Large intestine (tissue), 3 donors: Measurements from ENCODE around the gene ACP3. TPM values are rescaled to one million over a fixed set of nuclear protein-coding genes. Genes with fewer than 3 reads are reported as not detected.

Experiments used
- DNase-seq, 2 donors: peaks; one replicate each; pipeline versions ENCODE4 v3.0.0 to v3.0.0-alpha.2; 2013
- H3K27ac ChIP-seq: one replicate; pipeline ENCODE4 v1.5.1; 2013; ENCODE audit warnings: low read length
- H3K27me3 ChIP-seq: 2 replicates; pipeline ENCODE4 v1.6.1; 2013; ENCODE audit warnings: low read length; ENCODE audit not compliant: control insufficient read depth, insufficient read depth
- H3K36me3 ChIP-seq: 2 replicates; pipeline ENCODE4 v1.6.1; 2013; ENCODE audit warnings: low read length; ENCODE audit not compliant: control insufficient read depth, insufficient read depth
- H3K4me1 ChIP-seq: one replicate; pipeline ENCODE4 v1.6.1; 2013; ENCODE audit warnings: low read length; ENCODE audit not compliant: control insufficient read depth, insufficient read depth
- H3K4me3 ChIP-seq: one replicate; pipeline ENCODE4 v1.5.1; 2013; ENCODE audit warnings: low read length
- H3K9me3 ChIP-seq: one replicate; pipeline ENCODE4 v1.6.1; 2013; ENCODE audit warnings: mild to moderate bottlenecking, low read depth, low read length, moderate library complexity; ENCODE audit not compliant: control insufficient read depth
- WGBS: methylation state at CpG from one replicate; pipeline ENCODE4 v1.1.5; 2013; ENCODE audit warnings: low lambda C conversion rate; ENCODE audit not compliant: insufficient coverage; 5-methylcytosine and 5-hydroxymethylcytosine counted together
- polyA plus RNA-seq: library from polyadenylated mRNA; unstranded; fragments of 120-200 nt; gene quantifications from one replicate; pipeline ENCODE4 v1.2.1, GENCODE V29; 2013

Gene ACP3
- polyA plus RNA-seq, 1 donor = 0.64 TPM

DNA sequence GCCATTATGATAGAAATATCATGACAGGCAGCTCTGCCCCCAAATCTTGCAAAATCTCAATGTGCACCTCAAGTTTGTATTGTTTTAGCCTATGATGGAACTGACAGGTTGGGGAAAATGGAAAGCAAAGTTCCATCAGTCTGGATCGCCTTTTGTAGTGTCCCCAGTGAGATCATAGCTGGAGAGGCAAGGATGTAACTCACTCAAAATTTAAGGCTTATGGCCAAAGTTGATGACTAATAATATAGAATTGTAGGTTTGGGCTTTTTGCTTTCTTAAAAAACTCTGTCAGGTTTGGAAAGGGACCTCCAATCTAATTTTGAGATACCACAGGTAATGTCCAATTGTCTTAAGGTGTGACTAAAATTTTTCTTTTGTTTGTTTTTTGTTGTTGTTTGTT is 1.4 kb upstream of the ACP3 start:
- no peaks in the 10 kb centered on the region for H3K27me3 ChIP-seq
- H3K27ac ChIP-seq = no peak overlapping the region
- H3K4me1 ChIP-seq = peaks cover 11% of the 10 kb centered on the region
- no peaks in the 10 kb centered on the region for H3K36me3 ChIP-seq
- WGBS = 100% methylated on average over 1 of the region's 1 CpG
- H3K9me3 ChIP-seq = no peaks in the 10 kb centered on the region
- DNase-seq = no peak
- H3K4me3 ChIP-seq = no peak overlapping the region

DNA sequence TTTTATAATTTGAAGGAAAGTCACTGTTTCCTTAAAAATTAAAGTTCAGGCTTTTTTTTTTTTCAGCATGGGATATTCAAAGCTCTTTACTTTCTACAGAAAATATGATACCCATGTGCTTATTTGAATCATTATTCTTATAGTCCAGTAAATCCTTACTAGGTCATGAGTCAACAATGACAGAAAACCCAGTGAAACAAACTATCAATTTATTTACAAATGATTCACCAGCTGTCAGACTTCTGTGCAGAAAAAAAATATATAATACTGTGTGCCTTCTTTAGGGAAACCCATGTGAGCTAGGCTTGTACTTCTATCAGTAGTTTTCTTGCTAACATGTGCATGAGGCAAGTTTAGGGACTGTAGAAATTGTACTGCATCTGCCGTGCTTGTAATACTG is 1.2 kb downstream of the ACP3 start:
- Histone ChIP-seq H3K4me1 (peaks cover 8% of the 10 kb centered on the region), H3K4me3 (no peak overlapping the region), H3K36me3 (no peaks in the 10 kb centered on the region), H3K27me3 (no peaks in the 10 kb centered on the region), H3K9me3 (no peaks in the 10 kb centered on the region), H3K27ac (no peak overlapping the region)
- no CpG with 5 or more reads among the region's 1 CpG for WGBS
- DNase-seq = no peak

DNA sequence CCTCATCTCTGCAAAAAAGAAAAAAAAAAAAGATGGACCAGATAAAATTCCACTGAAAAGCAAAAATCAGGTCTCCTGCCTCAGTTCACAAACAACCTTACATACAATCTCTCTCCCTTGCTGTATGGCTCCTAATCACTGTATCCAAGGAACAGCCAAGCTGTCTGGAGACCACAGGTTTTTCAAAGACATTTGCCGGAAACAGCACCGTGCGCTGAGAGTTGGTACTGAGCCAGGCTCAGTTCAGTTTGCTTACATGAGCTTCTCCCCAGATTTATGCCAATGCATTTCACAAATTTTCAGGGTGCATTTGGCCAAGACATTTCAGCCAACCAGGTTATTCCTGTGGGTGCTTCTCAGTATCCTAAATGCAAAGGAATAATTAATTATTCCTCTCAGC is 4.1 kb downstream of the ACP3 start:
- peaks cover 8% of the 10 kb centered on the region for H3K4me1 ChIP-seq
- H3K27me3 ChIP-seq = no peaks in the 10 kb centered on the region
- no peaks in the 10 kb centered on the region for H3K9me3 ChIP-seq
- WGBS = no CpG with 5 or more reads among the region's 3 CpGs
- DNase-seq = no peak
- H3K36me3 ChIP-seq = no peaks in the 10 kb centered on the region
- H3K27ac ChIP-seq = no peak overlapping the region
- H3K4me3 ChIP-seq = no peak overlapping the region

DNA sequence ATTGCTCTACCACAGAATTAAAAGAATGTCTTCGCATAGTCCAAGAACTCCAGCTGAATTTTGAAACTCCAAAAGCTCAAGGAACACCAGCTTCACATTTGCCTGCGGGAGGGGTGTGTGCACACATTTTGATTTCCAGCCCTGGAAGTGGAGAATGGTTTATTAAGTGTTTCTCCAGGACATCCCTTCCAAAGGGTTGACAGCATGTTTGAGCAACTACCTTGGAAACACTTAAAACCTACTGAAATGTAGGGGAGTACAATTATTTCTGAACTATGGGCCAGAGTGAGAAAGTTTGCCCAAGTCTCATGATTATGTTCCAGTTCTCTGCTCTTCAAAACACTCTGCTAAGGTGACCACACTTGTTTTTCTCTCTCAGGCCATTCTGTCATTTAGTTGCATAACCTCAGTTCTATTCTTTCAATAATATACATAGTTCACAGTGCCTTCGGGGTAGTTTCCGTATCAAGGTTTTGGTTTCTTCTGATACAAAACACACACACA is 7.9 kb downstream of the ACP3 start:
- Histone ChIP-seq H3K4me3 (no peak overlapping the region), H3K27ac (no peak overlapping the region), H3K4me1 (no peaks in the 10 kb centered on the region), H3K27me3 (no peaks in the 10 kb centered on the region), H3K36me3 (no peaks in the 10 kb centered on the region), H3K9me3 (no peaks in the 10 kb centered on the region)
- WGBS = 75% methylated on average over 1 of the region's 4 CpGs
- DNase-seq = no peak

DNA sequence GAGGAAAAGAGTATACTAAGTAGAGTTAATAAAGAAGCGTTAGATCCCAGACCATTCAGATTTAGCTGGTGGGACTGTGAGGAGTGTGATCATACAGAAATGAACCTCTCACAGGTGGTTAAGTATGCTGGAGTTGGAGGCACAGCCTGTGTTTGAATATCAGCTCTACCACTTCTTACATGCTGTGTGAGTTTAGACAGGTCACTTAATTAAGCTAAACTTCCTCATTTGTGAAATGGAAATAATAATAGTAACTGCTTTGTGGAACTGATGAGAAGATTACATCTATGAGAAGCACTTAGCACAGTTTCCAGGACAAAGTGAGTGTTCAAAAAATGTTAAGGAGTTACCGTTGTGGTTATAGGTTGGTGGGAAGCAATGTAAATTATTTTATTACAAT is 8.4 kb downstream of the ACP3 start:
- no peaks in the 10 kb centered on the region for H3K4me1 ChIP-seq
- no peak overlapping the region for H3K4me3 ChIP-seq
- no peaks in the 10 kb centered on the region for H3K27me3 ChIP-seq
- WGBS = 86% methylated on average over 1 of the region's 2 CpGs
- no peak for DNase-seq
- no peaks in the 10 kb centered on the region for H3K36me3 ChIP-seq
- H3K27ac ChIP-seq = no peak overlapping the region
- no peaks in the 10 kb centered on the region for H3K9me3 ChIP-seq

DNA sequence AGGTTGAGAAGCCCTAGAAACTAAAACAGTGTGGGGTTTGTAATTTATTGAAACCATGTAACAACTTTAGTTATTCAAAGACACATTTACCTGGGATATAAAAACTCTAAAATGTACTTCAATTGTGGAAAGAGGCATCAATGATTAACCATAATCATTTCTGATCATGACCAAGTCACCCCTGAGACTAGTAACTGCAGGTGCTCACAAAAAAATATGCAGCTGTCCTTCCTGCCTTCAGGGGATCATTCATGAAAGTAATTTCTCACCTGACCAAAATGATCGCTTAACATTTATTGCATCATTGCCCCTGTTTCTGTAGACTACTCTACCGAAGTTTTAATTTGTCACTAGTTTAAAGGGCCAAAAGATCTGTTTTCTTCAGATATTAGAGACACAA is 9.0 kb downstream of the ACP3 start:
- 17% methylated on average over 2 of the region's 2 CpGs for WGBS
- no peak overlapping the region for H3K27ac ChIP-seq
- H3K27me3 ChIP-seq = no peaks in the 10 kb centered on the region

DNA sequence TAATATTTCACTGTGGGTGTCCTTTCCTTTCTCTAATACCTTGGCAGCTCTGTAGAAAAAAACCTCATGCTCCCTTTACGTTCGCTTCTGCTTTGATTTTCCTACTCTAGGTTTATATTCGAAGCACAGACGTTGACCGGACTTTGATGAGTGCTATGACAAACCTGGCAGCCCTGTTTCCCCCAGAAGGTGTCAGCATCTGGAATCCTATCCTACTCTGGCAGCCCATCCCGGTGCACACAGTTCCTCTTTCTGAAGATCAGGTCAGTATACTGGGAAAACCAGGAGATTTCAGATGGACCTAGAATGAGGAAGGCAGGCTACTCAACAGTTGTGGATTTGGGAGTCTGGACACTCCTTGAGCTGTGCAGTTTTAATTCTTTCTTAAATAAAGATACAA is 14.9 kb downstream of the ACP3 start:
- Histone ChIP-seq H3K9me3 (no peaks in the 10 kb centered on the region), H3K36me3 (no peaks in the 10 kb centered on the region), H3K4me3 (no peak overlapping the region), H3K4me1 (no peaks in the 10 kb centered on the region), H3K27me3 (no peaks in the 10 kb centered on the region), H3K27ac (no peak overlapping the region)
- no peak for DNase-seq
- no CpG with 5 or more reads among the region's 6 CpGs for WGBS

More for the DNA sequence above, 9.0 kb downstream of the ACP3 start:
- Histone ChIP-seq H3K36me3 (no peaks in the 10 kb centered on the region), H3K4me3 (no peak overlapping the region), H3K9me3 (no peaks in the 10 kb centered on the region), H3K4me1 (no peaks in the 10 kb centered on the region)
- DNase-seq = no peak

DNA sequence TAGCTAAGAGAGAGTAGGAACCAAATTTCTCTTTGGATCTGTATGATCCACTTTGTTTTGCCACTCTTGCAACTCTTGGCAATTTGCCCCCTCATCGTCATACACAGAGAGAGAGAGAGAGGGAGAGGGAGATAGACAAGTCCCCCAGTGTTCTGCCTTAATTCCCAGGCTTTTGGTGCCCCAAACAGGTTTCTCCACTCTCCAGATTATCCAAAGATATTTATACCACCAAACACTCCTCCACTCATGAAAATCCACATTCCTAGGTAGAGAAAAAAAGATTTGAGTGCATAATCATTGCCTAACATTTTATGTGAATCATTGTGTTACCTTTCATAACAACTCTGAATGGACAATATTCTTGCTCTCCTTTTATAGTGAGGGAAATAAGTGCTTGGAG is 15.3 kb downstream of the ACP3 start:
- no peak for DNase-seq
- Histone ChIP-seq H3K4me1 (no peaks in the 10 kb centered on the region), H3K9me3 (no peaks in the 10 kb centered on the region), H3K27ac (no peak overlapping the region), H3K27me3 (no peaks in the 10 kb centered on the region), H3K36me3 (no peaks in the 10 kb centered on the region), H3K4me3 (no peak overlapping the region)
- no CpG with 5 or more reads among the region's 1 CpG for WGBS

DNA sequence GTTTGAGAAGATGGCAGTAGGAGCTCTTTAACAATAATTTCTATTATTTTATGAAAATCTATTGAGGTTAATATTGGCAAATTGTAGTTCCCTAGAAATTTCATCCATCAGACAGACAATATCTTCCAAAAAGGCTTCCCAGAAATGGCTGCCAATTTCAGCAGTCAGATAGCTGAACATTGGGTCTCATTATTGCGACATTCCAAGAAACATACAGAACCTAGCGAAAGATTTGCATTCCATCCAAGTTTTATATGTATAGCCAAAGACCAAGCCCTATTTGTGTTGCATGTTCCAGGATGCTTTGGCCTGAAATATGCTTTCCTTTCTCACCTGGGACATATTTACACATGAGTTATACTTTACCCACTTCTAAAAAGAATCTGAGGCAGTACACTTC is 24.5 kb downstream of the ACP3 start:
- H3K36me3 ChIP-seq = no peaks in the 10 kb centered on the region
- no peaks in the 10 kb centered on the region for H3K4me1 ChIP-seq
- H3K27me3 ChIP-seq = no peaks in the 10 kb centered on the region
- no peak for DNase-seq
- WGBS = no CpG with 5 or more reads among the region's 2 CpGs
- H3K4me3 ChIP-seq = no peak overlapping the region
- no peaks in the 10 kb centered on the region for H3K9me3 ChIP-seq
- no peak overlapping the region for H3K27ac ChIP-seq

DNA sequence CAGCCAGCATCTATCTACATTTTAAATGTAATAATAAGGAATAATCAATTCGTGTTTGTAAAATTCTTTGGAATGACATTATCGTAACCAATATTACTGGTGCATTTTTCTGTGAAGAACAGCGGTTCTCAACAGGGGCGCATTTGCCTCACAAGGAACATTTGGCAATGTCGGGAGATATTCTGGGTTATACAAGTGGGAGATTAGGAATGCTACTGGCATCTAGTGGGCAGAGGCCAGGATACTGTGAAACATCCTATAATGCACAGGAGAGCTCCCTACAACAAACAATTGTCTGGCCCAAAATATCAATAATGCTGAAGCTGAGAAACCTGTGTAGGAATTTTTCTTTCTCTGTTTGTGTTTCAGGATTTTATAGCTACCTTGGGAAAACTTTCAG is 25.0 kb downstream of the ACP3 start:
- Histone ChIP-seq H3K36me3 (no peaks in the 10 kb centered on the region), H3K27ac (no peak overlapping the region), H3K27me3 (no peaks in the 10 kb centered on the region), H3K4me1 (no peaks in the 10 kb centered on the region), H3K4me3 (no peak overlapping the region), H3K9me3 (no peaks in the 10 kb centered on the region)
- 80% methylated on average over 1 of the region's 5 CpGs for WGBS
- no peak for DNase-seq

DNA sequence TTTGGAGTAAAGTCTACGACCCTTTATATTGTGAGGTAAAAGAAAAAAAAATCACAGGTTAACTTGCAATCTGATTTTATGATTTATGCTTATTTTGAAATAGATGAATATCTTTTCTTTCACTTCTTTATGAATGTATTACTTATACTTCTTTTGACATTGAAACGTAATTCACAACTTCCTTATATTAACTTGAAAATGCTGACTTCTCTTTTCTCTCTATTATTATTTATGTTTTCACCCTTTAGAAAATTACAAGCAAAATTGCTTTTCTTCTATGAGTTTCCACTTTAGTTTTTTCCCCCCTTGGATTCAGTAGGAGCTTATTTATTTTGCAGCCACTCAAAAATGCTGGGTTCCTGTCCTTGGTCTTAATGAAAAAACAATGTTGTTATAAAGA is 25.4 kb downstream of the ACP3 start:
- Histone ChIP-seq H3K9me3 (no peaks in the 10 kb centered on the region), H3K4me3 (no peak overlapping the region), H3K4me1 (no peaks in the 10 kb centered on the region), H3K27me3 (no peaks in the 10 kb centered on the region), H3K36me3 (no peaks in the 10 kb centered on the region), H3K27ac (no peak overlapping the region)
- DNase-seq = no peak
- 89% methylated on average over 2 of the region's 2 CpGs for WGBS
